ENCODE results near the gene C13orf46.

Gene C13orf46

DNA sequence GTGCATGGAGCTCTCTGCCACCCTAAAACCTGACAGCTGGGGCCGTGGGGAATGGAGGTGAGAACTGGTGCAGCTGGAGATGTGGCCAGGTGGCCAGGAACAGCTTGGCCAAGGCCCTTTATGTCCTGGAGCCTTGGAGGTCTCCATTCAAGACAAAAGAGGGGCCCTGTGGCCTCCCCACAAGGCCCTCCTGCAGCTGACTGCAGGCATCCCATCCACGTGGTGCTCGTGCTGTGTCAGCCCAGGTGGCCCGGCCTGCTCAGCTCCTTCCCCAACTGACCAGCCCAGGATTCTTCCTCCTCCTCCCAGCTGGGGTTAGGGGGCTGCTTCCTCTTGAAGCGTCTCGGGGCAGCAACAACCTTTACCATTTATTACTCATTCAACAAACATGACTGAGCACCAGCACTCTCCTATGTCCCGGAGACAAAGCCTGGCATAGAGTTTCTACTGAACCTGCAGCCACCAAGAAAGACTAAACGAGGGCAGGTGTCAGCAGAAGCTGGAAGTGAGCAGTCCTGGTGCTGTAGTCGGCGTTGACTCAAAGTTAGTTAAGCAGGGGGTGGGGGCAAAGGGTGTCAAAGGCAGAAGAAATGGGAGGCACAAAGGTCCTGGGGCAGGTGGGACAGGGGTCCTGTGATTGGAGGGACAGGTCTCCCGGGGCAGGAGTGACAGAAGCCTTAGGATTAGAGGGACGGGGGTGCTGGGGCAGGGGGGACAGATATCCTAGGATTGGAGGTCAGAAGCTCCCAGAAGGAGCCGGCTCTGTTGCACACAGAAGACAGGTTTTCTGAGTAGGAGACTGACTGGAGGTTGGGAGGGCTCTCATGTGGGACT is 23.3 kb upstream of the C13orf46 start:
- no peak overlapping the region for H3K4me3 ChIP-seq (ENCODE audit: low read depth, low read length)
- TF ChIP-seq, protein P1, sequence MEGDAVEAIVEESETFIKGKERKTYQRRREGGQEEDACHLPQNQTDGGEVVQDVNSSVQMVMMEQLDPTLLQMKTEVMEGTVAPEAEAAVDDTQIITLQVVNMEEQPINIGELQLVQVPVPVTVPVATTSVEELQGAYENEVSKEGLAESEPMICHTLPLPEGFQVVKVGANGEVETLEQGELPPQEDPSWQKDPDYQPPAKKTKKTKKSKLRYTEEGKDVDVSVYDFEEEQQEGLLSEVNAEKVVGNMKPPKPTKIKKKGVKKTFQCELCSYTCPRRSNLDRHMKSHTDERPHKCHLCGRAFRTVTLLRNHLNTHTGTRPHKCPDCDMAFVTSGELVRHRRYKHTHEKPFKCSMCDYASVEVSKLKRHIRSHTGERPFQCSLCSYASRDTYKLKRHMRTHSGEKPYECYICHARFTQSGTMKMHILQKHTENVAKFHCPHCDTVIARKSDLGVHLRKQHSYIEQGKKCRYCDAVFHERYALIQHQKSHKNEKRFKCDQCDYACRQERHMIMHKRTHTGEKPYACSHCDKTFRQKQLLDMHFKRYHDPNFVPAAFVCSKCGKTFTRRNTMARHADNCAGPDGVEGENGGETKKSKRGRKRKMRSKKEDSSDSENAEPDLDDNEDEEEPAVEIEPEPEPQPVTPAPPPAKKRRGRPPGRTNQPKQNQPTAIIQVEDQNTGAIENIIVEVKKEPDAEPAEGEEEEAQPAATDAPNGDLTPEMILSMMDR (IDR thresholded peaks at IDR 0.05; ENCODE audit: low read depth, low read length, missing control alignments) = no peak
- DNase-seq (ENCODE audit: low read depth) = no peak

DNA sequence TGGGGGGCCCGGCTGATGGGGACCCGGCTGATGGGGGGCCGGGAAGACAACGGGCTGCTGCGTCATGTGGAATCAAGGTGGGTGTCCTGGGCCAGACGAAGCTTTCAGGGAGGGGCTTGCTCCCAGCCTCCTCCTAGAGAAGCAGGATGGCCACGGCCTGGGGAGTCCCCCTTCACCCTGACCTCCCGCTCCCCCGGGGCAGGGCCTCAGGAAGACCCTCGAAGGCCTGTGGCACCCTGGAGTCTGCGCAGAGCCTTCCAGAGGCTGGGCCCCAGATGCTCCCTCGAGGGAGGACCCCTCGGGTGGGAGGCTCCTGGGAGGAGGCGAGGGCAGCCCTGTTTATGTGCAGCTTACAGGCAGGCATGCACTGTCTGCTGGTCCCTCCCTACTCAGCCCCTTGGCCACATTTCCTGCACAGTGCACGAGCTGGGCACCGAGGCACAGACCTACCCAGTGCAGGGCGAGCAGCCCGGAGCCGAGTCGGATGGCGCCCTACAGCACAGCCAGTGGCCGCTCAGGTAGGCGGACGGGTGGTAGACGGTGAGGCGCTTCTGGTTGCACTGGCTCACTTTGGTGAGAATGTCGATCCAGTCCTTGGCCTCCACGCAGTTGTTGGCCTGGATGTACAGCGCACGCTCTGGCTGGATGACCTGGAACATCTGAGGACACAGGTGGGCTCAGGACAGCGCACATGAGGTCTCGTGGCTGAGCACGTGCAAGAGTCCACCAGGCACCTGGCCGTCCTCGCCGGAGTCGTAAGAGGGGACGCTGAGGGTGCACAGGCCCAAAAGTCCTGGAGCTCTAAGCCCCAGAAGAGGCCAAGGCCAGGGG is 22.4 kb upstream of the C13orf46 start:
- H3K4me3 ChIP-seq (ENCODE audit: low read depth, low read length) = no peak overlapping the region
- no peak for DNase-seq (ENCODE audit: low read depth)
- TF ChIP-seq, protein P1 (IDR thresholded peaks at IDR 0.05; ENCODE audit: low read depth, low read length, missing control alignments) = no peak

DNA sequence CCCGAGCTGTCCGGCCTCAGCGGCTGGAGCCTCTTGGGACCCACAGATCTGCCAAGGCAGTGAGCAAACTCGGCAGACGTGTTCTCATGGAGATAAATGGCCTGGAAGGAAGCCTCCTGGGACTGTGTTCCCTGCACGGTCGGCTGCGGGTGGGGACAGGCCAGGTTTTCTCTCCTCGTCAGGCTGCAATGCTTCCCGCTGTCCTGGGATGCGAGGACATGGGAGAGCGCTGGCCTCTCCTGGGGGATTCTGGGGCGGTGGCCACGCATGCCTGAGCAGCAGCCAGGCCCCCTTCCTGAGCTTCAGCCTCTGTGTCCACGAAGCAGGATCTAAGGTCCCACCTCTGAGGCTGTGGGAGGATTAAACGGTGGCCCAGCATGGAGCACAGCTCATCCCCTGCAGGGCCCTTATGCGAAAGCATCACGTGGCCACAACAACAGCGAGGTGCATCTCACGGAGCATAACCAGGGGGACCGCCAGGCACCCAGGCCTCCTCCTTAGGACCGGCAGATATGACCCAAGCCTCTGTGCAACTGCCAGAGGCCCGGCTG is 21.2 kb upstream of the C13orf46 start:
- DNase-seq (ENCODE audit: low read depth) = no peak
- TF ChIP-seq, protein P1 (IDR thresholded peaks at IDR 0.05; ENCODE audit: low read depth, low read length, missing control alignments) = no peak
- H3K4me3 ChIP-seq (ENCODE audit: low read depth, low read length) = no peak overlapping the region

DNA sequence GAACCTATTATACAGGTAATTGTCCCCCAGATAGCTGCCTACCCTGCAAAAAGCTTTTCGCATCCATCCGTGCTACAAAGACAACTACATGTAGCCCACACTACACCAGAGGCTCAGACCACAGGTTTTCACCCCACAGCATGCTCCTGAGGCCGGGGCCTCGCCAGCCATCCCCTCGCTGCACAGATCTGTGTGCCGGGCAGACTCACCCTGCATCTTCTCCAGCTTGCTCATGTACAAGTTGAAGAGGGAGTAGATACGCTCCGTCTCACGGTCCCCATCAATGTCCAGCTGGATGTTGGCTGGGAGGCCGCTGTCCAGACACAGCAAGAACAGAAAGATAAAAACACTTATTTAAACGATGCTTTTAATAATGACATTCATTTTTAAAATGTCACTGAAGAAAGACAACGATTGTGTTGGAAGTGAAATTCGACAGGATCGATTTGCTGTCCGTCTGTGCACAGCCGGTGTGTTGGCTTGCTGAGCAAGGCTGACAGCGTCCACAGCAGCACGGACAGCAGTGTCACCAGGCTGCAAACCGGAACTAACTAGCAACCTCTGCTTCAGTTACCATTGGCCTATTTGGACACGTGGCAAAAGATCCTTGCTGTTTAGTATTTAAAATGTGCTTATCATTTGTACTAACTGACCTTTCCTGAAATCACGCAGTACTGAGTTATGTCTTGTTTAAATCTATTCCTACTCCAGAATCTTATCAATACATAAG is 18.6 kb upstream of the C13orf46 start:
- no peak for DNase-seq (ENCODE audit: low read depth)
- TF ChIP-seq, protein P1 (IDR thresholded peaks at IDR 0.05; ENCODE audit: low read depth, low read length, missing control alignments) = no peak
- no peak overlapping the region for H3K4me3 ChIP-seq (ENCODE audit: low read depth, low read length)

DNA sequence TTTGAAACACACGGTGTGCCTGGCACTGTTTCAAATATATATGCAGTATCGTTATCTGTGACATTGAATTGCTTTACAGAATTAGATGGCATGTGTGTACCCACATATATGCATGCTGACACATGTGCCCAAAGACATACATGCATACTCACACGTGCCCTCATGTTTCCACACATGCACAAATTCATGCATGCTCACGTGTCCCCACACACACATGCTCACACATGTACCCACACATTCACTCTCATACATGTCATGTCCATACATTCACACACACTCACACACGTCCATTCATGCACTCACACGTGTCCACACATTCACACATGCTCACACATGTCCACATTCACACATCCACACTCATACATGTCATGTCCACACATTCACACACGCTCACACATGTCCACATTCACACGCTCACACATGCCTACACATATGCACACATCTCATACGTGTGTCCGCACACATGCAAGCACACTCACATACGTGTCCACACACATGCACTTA is 17.9 kb upstream of the C13orf46 start:
- no peak for DNase-seq (ENCODE audit: low read depth)
- TF ChIP-seq, protein P1 (IDR thresholded peaks at IDR 0.05; ENCODE audit: low read depth, low read length, missing control alignments) = no peak
- H3K4me3 ChIP-seq (ENCODE audit: low read depth, low read length) = no peak overlapping the region

DNA sequence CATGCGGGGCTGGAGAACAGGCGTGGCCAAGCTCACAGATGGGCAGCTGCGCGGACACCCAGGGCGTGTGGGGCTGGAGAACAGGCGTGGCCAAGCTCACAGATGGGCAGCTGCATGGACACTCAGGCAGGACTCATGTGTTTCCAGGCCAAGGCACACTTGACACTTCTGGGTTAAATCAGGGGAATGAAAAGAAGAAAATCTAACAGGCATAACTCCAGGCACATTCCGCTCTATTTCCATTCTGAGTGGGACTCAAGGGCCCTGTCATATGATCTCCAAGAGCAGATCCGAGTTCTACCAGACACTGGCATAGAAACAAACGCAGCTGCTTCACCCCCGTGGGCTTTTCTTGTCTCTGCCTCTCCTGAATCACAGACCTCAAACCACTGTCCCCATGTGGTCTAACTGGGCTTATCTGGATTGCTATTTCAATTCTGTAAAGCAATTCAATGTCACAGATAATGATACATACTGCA is 17.4 kb upstream of the C13orf46 start:
- H3K4me3 ChIP-seq (ENCODE audit: low read depth, low read length) = no peak overlapping the region
- DNase-seq (ENCODE audit: low read depth) = no peak
- TF ChIP-seq, protein P1 (IDR thresholded peaks at IDR 0.05; ENCODE audit: low read depth, low read length, missing control alignments) = no peak
